HL-60 (cell line): ENCODE measurements around the gene HPCAL1.
A peak's percentile ranks its signal among the peaks of the same experiment; 100 is the strongest.

Experiments used
- DNase-seq, 2 experiments: peaks; one replicate each; pipeline ENCODE4 v3.0.0-alpha.2; 2010 to 2020; ENCODE audit warnings: low read depth in 1 of 2, low spot score in 1 of 2
- H3K27ac ChIP-seq: fragments of 250-450 bp; sonication (Bioruptor Pico); replicated peaks from 2 replicates; pipeline ENCODE4 v1.5.1; 2020; ENCODE audit warnings: mild to moderate bottlenecking, moderate library complexity
- H3K27me3 ChIP-seq: fragments of 250-450 bp; sonication (Bioruptor Pico); 2 replicates; pipeline ENCODE4 v1.5.1; 2021; ENCODE audit warnings: mild to moderate bottlenecking, moderate library complexity; ENCODE audit not compliant: insufficient read depth, poor library complexity, severe bottlenecking
- H3K4me3 ChIP-seq: replicated peaks from 2 replicates; pipeline ENCODE4 v1.5.1; 2011; ENCODE audit warnings: mild to moderate bottlenecking, control low read depth, low read length; ENCODE audit not compliant: insufficient read depth
- GABPA ChIP-seq: IDR thresholded peaks from 2 replicates; pipeline ENCODE4 v1.6.1; 2012; ENCODE audit warnings: low read depth
- POLR2AphosphoS5 ChIP-seq: IDR thresholded peaks from 2 replicates; pipeline ENCODE4 v1.6.1; 2012; ENCODE audit warnings: low read depth
- SPI1 ChIP-seq: IDR thresholded peaks from 2 replicates; pipeline ENCODE4 v1.6.1; 2012; ENCODE audit warnings: low read depth, mild to moderate bottlenecking, borderline replicate concordance
- TF ChIP-seq, protein P1 (sequence below): IDR thresholded peaks from 2 replicates; pipeline ENCODE4 v1.6.1; 2012; ENCODE audit warnings: low read depth; ENCODE audit not compliant: insufficient replicate concordance
- TF ChIP-seq, protein P2 (sequence below): IDR thresholded peaks from one replicate; pipeline ENCODE4 v1.5.1; 2011; ENCODE audit warnings: low read length, control low read depth, inconsistent platforms; ENCODE audit not compliant: insufficient read depth

Gene HPCAL1

DNA sequence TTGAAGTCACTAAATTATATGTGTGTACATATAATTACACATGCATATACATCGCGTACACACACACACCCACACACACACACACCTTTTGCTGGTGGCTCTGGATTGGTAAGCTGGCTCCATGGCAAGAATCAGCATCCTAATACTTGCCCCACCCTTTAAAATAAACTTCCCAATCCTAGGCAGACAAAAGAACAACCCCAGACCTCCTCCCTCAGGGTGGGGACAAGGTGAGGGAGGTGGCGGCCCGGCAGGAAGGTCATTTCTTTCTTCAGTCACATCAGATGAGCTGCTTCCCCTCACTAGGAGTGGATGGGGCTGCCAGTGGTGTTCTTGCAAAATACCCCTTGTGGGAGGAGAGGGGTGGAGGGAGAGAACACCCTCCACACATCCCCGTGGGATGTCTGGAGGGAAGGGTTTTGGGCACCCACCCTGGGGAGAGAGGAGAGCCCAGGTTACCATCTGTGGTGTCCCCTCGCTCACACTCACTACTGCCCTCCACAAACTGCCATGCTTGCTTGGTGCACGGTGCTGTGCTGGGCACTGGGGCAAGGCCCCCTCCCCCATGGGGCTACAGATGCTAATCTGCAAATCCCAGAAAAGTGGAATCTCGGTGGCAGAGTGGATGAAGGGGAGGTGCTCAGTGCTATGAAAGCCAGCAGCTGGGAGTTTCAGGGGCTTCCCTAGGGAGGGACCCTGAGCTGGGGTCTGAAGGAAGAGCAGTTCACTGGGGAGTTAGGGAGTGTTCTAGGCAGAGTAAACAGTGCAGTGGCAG is 81.4 kb downstream of the HPCAL1 start:
- peak; percentile 66 to 77 for DNase-seq
- TF ChIP-seq POLR2AphosphoS5 (no peak), SPI1 (peak; percentile 15; the same call in 1 of the 2 replicates), GABPA (no peak)
- TF ChIP-seq, protein P1, sequence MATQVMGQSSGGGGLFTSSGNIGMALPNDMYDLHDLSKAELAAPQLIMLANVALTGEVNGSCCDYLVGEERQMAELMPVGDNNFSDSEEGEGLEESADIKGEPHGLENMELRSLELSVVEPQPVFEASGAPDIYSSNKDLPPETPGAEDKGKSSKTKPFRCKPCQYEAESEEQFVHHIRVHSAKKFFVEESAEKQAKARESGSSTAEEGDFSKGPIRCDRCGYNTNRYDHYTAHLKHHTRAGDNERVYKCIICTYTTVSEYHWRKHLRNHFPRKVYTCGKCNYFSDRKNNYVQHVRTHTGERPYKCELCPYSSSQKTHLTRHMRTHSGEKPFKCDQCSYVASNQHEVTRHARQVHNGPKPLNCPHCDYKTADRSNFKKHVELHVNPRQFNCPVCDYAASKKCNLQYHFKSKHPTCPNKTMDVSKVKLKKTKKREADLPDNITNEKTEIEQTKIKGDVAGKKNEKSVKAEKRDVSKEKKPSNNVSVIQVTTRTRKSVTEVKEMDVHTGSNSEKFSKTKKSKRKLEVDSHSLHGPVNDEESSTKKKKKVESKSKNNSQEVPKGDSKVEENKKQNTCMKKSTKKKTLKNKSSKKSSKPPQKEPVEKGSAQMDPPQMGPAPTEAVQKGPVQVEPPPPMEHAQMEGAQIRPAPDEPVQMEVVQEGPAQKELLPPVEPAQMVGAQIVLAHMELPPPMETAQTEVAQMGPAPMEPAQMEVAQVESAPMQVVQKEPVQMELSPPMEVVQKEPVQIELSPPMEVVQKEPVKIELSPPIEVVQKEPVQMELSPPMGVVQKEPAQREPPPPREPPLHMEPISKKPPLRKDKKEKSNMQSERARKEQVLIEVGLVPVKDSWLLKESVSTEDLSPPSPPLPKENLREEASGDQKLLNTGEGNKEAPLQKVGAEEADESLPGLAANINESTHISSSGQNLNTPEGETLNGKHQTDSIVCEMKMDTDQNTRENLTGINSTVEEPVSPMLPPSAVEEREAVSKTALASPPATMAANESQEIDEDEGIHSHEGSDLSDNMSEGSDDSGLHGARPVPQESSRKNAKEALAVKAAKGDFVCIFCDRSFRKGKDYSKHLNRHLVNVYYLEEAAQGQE = no peak
- TF ChIP-seq, protein P2, sequence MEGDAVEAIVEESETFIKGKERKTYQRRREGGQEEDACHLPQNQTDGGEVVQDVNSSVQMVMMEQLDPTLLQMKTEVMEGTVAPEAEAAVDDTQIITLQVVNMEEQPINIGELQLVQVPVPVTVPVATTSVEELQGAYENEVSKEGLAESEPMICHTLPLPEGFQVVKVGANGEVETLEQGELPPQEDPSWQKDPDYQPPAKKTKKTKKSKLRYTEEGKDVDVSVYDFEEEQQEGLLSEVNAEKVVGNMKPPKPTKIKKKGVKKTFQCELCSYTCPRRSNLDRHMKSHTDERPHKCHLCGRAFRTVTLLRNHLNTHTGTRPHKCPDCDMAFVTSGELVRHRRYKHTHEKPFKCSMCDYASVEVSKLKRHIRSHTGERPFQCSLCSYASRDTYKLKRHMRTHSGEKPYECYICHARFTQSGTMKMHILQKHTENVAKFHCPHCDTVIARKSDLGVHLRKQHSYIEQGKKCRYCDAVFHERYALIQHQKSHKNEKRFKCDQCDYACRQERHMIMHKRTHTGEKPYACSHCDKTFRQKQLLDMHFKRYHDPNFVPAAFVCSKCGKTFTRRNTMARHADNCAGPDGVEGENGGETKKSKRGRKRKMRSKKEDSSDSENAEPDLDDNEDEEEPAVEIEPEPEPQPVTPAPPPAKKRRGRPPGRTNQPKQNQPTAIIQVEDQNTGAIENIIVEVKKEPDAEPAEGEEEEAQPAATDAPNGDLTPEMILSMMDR = no peak
- H3K27ac ChIP-seq = peak overlapping the region; percentile 71
- H3K27me3 ChIP-seq = no peaks in the 10 kb centered on the region
- no peak overlapping the region for H3K4me3 ChIP-seq

DNA sequence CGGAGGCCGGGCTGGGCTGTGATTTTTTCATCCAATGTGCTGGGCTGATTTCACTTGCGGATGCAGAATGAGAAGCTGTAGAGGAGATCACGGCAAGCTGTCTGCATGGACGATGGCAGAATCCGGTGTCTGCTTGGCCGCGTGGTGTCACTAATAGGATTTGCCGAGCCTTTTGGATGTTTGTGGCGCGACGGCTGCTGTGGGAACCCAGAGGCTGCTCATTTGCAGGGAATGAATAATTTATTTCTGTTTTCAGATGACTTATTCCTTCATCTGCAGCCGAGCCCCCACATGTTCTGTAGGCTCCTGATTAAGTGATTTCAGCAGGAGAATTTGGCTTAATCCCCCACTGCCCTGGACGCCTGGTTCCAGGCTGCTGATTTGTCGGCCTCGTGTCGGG is 82.8 kb downstream of the HPCAL1 start:
- DNase-seq = no peak
- no peak overlapping the region for H3K4me3 ChIP-seq
- no peak overlapping the region for H3K27ac ChIP-seq
- H3K27me3 ChIP-seq = no peaks in the 10 kb centered on the region
- TF ChIP-seq, protein P1 = no peak
- no peak for TF ChIP-seq GABPA
- no peak for TF ChIP-seq SPI1
- TF ChIP-seq POLR2AphosphoS5 = no peak
- TF ChIP-seq, protein P2 = no peak

DNA sequence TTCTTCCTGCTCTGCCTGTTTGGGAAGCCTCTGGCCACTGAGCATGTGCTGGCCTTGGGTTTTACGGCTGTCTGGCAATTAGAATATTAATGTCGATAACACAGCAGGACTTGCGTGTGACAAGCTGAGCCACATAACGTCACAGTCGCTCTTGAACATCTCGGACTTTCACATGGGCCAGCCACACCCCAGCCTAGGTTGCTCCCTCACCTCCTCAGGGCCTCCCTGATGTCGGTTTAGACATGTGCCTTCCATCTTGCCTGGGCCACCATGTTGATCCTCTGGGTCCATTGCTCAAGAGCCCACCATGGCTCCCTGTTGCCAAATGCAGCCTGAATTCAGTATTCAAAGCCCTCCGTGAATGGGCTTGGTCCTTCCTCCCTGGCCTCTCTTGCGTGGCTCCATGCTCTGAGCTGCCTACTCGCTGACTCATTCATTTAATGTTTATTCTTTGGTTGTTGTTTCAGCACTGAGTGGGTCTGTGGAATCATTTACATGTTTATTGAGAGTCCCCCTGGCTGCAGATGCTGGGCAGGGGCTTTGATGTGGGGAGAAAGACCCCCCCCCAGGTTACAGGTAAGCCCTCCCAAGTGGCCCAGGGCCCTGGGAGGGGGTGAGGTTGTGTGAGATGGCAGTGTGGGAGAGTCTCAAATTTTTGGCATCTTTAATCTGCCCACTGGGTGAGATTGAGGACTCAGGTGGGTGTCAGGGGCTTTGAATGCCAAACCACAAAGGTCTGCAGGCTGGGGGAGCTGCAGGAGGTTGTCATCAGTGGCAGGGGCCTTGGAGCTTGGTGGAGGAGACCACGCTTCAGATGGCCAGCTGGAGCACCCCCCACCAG is 83.4 kb downstream of the HPCAL1 start:
- DNase-seq = no peak
- no peaks in the 10 kb centered on the region for H3K27me3 ChIP-seq
- TF ChIP-seq SPI1 = no peak
- no peak for TF ChIP-seq POLR2AphosphoS5
- TF ChIP-seq, protein P1 = no peak
- TF ChIP-seq, protein P2 = no peak
- no peak for TF ChIP-seq GABPA
- no peak overlapping the region for H3K4me3 ChIP-seq
- H3K27ac ChIP-seq = no peak overlapping the region
